LNCaP clone FGC (cell line): ENCODE data around the gene RALY.
"Not testable (repeated sequence)": the region's sequence is repeated elsewhere in the genome, so short reads cannot be mapped to it uniquely, and the experiment has no call there.

Experiments
- DNase-seq: peaks from one replicate; pipeline ENCODE4 v3.0.0-alpha.2; 2011; ENCODE audit warnings: low read depth
- H3K4me3 ChIP-seq: 2 replicates; pipeline ENCODE4 v1.5.1; 2011; ENCODE audit warnings: mild to moderate bottlenecking, low read depth, low read length, control low read depth
- CTCF ChIP-seq: IDR thresholded peaks from 2 replicates; pipeline ENCODE4 v1.5.1; 2012; ENCODE audit warnings: mild to moderate bottlenecking; ENCODE audit not compliant: control insufficient read depth, insufficient read depth; ENCODE audit errors: extremely low read depth

RALY gene

GRCh38 chr20:34123309-34123708 is 129.6 kb downstream of the RALY start:
- DNase-seq, result no peak
- no peak for TF ChIP-seq CTCF
- no peak overlapping the region for H3K4me3 ChIP-seq

- TF ChIP-seq CTCF, result no peak
- no peak overlapping the region for H3K4me3 ChIP-seq
- DNase-seq, result no peak
Measured at GRCh38 chr20:34124469-34125249, 130.9 kb downstream of the RALY start.

- no peak for DNase-seq
- no peak for TF ChIP-seq CTCF
- H3K4me3 ChIP-seq, result no peak overlapping the region
Measured at GRCh38 chr20:34127792-34128191, 134.1 kb downstream of the RALY start.

- TF ChIP-seq CTCF, result peak; percentile 93
- peak; percentile 40 for DNase-seq
- peak overlapping the region; percentile 11; the same call in 1 of the 2 replicates for H3K4me3 ChIP-seq
Measured at GRCh38 chr20:34129518-34130162, 135.9 kb downstream of the RALY start.

- no peak for DNase-seq
- no peak for TF ChIP-seq CTCF
- H3K4me3 ChIP-seq, result no peak overlapping the region
Measured at GRCh38 chr20:34131491-34131890, 137.8 kb downstream of the RALY start.

- not testable (repeated sequence) for H3K4me3 ChIP-seq, DNase-seq
Measured at GRCh38 chr20:34132491-34132890, 138.8 kb downstream of the RALY start.

GRCh38 chr20:34132943-34133342 is 139.2 kb downstream of the RALY start:
- DNase-seq, result not testable (repeated sequence)

GRCh38 chr20:34133365-34133860 is 139.7 kb downstream of the RALY start:
- not testable (repeated sequence) for DNase-seq

More at GRCh38 chr20:34132943-34133342, 139.2 kb downstream of the RALY start:
- not testable (repeated sequence) for H3K4me3 ChIP-seq

More at GRCh38 chr20:34133365-34133860, 139.7 kb downstream of the RALY start:
- not testable (repeated sequence) for H3K4me3 ChIP-seq
